Stomach (tissue), 9 donors: ENCODE measurements around the gene SLC4A2. TPM values are rescaled to one million over a fixed set of nuclear protein-coding genes. Genes with fewer than 3 reads are reported as not detected.
A peak's percentile ranks its signal among the peaks of the same experiment; 100 is the strongest.

Source experiments
- DNase-seq, 2 donors: peaks; one replicate each; pipeline versions ENCODE4 v3.0.0 to v3.0.0-alpha.2; 2013 to 2019
- H3K27ac ChIP-seq, 5 donors: fragments of 200-600 bp in 4 of 5; sonication (generic) in 4 of 5; one replicate each; pipeline ENCODE4 v1.5.1; 2013 to 2019; ENCODE audit warnings: mild to moderate bottlenecking in 1 of 5, moderate library complexity in 1 of 5
- H3K27me3 ChIP-seq, 3 donors: fragments of 200-600 bp; sonication (generic); one replicate each; pipeline ENCODE4 v1.5.1; 2017 to 2019; ENCODE audit warnings: mixed run types in 1 of 3
- H3K36me3 ChIP-seq, 4 donors: fragments of 200-600 bp; sonication (generic); 1 replicate in 3 of 4; 2 replicates in 1 of 4; pipeline ENCODE4 v1.5.1; 2016 to 2019
- H3K4me1 ChIP-seq, 4 donors: fragments of 200-600 bp; sonication (generic); one replicate each; pipeline ENCODE4 v1.5.1; 2016 to 2019
- H3K4me3 ChIP-seq, 4 donors: fragments of 200-600 bp; sonication (generic) in 3 of 4; one replicate each; pipeline ENCODE4 v1.5.1; 2016 to 2019; ENCODE audit warnings: mild to moderate bottlenecking in 1 of 4
- H3K9me3 ChIP-seq, 4 donors: fragments of 200-600 bp; sonication (generic); one replicate each; pipeline ENCODE4 v1.5.1; 2016 to 2019
- EP300 ChIP-seq: sonication (generic); formaldehyde crosslinking; IDR thresholded peaks from one replicate; pipeline ENCODE4 v1.6.1; 2017; ENCODE audit warnings: antibody characterized with exemption
- POLR2A ChIP-seq, 4 donors: fragments of 450-650 bp; IDR thresholded peaks; one replicate each; pipeline ENCODE4 v1.6.1; 2016; ENCODE audit warnings: antibody characterized with exemption in 4 of 4, control low read depth in 2 of 4, mild to moderate bottlenecking in 1 of 4, moderate library complexity in 1 of 4
- POLR2AphosphoS5 ChIP-seq, 3 donors: sonication (generic); formaldehyde crosslinking; IDR thresholded peaks; one replicate each; pipeline ENCODE4 v1.6.1; 2016; ENCODE audit warnings: antibody characterized with exemption in 3 of 3
- WGBS, 5 donors: extraction: QIAGEN DNeasy Blood & Tissue Kit in 3 of 5; methylation state at CpG; one replicate each; pipeline versions ENCODE4 v1.1.5 to v1.1.7; 2013 to 2018; 5-methylcytosine and 5-hydroxymethylcytosine counted together
- intact Hi-C: fragments of 100-400 bp; cut with DNase I; formaldehyde crosslinking; loops from one replicate; pipeline ENCODE4 v1.15.1; 2023; ENCODE audit warnings: low total_unique reads
- polyA plus RNA-seq, 3 donors: library from polyadenylated mRNA; stranded (reverse); fragments of 200-250 nt; gene quantifications; one replicate each; pipeline ENCODE4 v1.2.3, GENCODE V29; 2013
- total RNA-seq, 5 donors: library from RNA; depleted of rRNA; stranded (reverse); fragments of >200 nt; gene quantifications; one replicate each; pipeline versions ENCODE4 v1.1.0 to v1.2.3, GENCODE V29; 2014 to 2016
- TF ChIP-seq, protein P1 (sequence below), 7 experiments: fragments of 450-650 bp in 4 of 7; fragments of 200-600 bp in 3 of 7; sonication (generic) in 3 of 7; IDR thresholded peaks; one replicate each; pipeline ENCODE4 v1.5.1; 2016 to 2019; ENCODE audit warnings: antibody characterized with exemption in 7 of 7, control low read depth in 2 of 7, mild to moderate bottlenecking in 1 of 7
- donor health status: healthy with polysubstance abuse.
- donor health status: Bipolar disorder and iron deficiency.
- donor health status: healthy.

SLC4A2 gene
- total and polyA plus RNA-seq, 8 donors = 65.9 to 296 (median 126) TPM

DNA sequence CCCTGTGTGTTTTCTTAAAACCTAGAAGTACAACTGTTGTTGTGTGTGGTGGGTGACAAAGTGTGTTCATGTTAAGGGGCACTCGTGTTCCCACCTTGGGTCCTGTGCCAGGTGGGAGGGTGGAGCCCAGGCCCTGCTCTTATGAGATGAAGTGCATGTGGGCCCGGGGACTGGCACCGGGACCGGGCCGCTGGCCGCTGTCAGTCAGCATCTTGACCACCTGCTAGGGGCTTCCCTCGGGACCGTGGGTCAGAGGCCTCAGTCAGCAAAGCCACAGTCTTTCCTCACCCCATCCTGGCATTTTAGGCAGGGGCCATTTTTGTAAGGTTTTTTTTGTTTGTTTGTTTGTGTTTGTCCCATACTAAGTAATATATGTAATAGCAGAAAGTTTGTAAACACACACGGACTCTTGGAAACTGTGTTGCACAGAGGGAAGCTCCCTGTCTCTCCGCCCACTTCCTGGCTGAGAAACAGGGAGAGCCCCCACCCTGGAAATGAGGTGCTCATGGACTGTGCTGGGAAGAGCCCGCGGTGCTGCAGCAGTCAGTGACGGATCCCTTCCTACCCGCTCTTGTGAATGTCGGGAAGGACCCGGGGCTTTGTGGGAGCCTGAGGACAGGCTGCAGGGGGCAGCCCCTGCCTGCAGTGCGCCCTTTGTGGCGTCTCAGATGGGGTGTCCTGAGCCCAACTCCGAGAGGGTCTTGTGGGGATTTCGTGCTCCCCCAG, 40.3 kb downstream of the SLC4A2 start:
- Histone ChIP-seq H3K36me3 (peaks cover 0 to 9% (median 6%) of the 10 kb centered on the region in 4 donors), H3K4me3 (no peak overlapping the region), H3K9me3 (no peaks in the 10 kb centered on the region), H3K27me3 (no peaks in the 10 kb centered on the region), H3K27ac (no peak overlapping the region), H3K4me1 (peaks cover 0 to 59% (median 18%) of the 10 kb centered on the region in 4 donors)
- intact Hi-C loops = no loop called here
- TF ChIP-seq EP300 (no peak), POLR2AphosphoS5 (IDR thresholded peaks at IDR 0.05) (no peak), POLR2A (IDR thresholded peaks at IDR 0.05) (no peak)
- TF ChIP-seq, protein P1, sequence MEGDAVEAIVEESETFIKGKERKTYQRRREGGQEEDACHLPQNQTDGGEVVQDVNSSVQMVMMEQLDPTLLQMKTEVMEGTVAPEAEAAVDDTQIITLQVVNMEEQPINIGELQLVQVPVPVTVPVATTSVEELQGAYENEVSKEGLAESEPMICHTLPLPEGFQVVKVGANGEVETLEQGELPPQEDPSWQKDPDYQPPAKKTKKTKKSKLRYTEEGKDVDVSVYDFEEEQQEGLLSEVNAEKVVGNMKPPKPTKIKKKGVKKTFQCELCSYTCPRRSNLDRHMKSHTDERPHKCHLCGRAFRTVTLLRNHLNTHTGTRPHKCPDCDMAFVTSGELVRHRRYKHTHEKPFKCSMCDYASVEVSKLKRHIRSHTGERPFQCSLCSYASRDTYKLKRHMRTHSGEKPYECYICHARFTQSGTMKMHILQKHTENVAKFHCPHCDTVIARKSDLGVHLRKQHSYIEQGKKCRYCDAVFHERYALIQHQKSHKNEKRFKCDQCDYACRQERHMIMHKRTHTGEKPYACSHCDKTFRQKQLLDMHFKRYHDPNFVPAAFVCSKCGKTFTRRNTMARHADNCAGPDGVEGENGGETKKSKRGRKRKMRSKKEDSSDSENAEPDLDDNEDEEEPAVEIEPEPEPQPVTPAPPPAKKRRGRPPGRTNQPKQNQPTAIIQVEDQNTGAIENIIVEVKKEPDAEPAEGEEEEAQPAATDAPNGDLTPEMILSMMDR (IDR thresholded peaks at IDR 0.05) = no peak
- WGBS, 5 donors = 66 to 80% (median 74%) methylated on average over 13 to 20 of the region's 20 CpGs
- peak in 1 of 2 donors; percentile 23 for DNase-seq

GRCh38 chr7:151100921-151101320, 41.5 kb downstream of the SLC4A2 start:
- Histone ChIP-seq H3K4me1 (peaks cover 0 to 53% (median 22%) of the 10 kb centered on the region in 4 donors), H3K27me3 (no peaks in the 10 kb centered on the region), H3K36me3 (peaks cover 0 to 12% (median 10%) of the 10 kb centered on the region in 4 donors), H3K27ac (no peak overlapping the region), H3K4me3 (no peak overlapping the region), H3K9me3 (no peaks in the 10 kb centered on the region)
- intact Hi-C loops = no loop called here
- 91 to 98% (median 92%) methylated on average over 7 to 10 of the region's 10 CpGs for WGBS, 5 donors
- DNase-seq = no peak
- TF ChIP-seq, protein P1 (IDR thresholded peaks at IDR 0.05) = no peak
- TF ChIP-seq POLR2A (IDR thresholded peaks at IDR 0.05) (no peak), POLR2AphosphoS5 (IDR thresholded peaks at IDR 0.05) (no peak), EP300 (no peak)

DNA sequence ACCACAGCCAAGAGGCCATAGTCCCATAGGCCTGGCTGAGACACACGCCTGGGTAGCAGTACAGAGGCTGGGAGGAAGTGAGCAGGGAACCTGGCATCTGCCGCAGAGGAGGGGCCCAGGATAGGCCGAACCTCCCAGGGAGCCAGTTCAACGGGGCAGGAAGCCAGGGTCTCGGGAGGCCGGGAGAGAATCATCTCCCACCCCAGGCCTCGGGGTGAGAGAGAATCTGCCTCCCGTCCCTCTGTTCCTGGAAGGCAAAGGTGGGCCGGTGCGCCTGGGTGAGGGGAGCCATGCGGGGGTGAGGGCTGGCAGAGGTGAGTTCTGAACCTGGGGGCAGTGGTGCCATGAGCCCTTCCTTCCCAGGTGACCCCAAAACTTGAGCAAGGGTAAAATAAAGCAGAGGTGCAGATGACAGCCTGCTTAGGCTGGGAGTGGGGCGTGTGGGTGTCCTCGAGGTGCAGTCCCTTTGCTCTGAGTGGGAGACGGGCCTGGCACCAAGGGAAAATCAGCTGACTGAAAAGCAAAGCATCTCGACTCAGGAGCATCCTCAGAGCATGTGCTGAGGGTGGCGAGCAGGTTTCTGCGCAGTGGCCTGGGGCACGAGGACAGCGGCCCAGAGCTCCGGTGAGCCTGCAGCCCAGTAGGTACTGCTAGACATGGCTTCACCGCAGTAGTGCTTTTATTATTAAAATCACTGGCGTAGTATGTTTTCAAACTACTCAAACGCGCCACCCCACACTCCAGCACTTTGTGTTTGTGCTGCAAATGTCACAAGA, 42.4 kb downstream of the SLC4A2 start:
- no peak overlapping the region for H3K27ac ChIP-seq
- H3K36me3 ChIP-seq = peaks cover 0 to 19% (median 12%) of the 10 kb centered on the region in 4 donors
- no peak for DNase-seq
- H3K27me3 ChIP-seq = no peaks in the 10 kb centered on the region
- intact Hi-C loops = no loop called here
- WGBS, 5 donors = 83 to 88% (median 85%) methylated on average over 21 to 24 of the region's 24 CpGs
- H3K4me1 ChIP-seq = peaks cover 0 to 48% (median 22%) of the 10 kb centered on the region in 4 donors
- TF ChIP-seq POLR2A (IDR thresholded peaks at IDR 0.05) = no peak
- TF ChIP-seq, protein P1 (IDR thresholded peaks at IDR 0.05) = no peak
- no peak for TF ChIP-seq POLR2AphosphoS5 (IDR thresholded peaks at IDR 0.05)
- no peak for TF ChIP-seq EP300
- H3K9me3 ChIP-seq = no peaks in the 10 kb centered on the region
- H3K4me3 ChIP-seq = no peak overlapping the region

DNA sequence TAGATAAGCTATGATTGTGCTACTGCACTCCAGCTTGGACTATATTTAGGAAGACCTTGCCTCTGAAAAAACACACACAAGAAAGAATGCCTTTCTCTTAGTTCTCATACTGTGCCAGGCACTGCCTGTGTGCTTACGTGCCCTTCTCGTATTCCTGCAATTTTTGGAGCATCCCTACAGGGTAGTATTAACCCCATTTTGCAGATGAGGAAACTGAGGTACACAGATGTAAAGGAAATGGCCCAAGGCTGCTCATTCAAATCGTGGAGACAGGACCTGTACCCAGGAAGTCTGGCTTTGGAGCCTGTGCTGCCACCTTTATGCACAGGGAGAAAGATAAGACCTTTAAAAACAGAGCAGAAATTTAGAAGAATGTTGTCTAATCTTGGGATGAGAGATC, 43.6 kb downstream of the SLC4A2 start:
- intact Hi-C loops = no loop called here
- DNase-seq = no peak
- Histone ChIP-seq H3K9me3 (no peaks in the 10 kb centered on the region), H3K27me3 (no peaks in the 10 kb centered on the region), H3K4me3 (no peak overlapping the region), H3K36me3 (peaks cover 0 to 19% (median 12%) of the 10 kb centered on the region in 4 donors), H3K27ac (no peak overlapping the region), H3K4me1 (peaks cover 0 to 48% (median 22%) of the 10 kb centered on the region in 4 donors)
- no peak for TF ChIP-seq EP300
- TF ChIP-seq POLR2AphosphoS5 (IDR thresholded peaks at IDR 0.05) = no peak
- TF ChIP-seq POLR2A (IDR thresholded peaks at IDR 0.05) = no peak
- TF ChIP-seq, protein P1 (IDR thresholded peaks at IDR 0.05) = no peak
- 71 to 84% (median 78%) methylated on average over 3 of the region's 3 CpGs for WGBS, 5 donors
